Sciatic nerve (tissue), 2 donors: ENCODE measurements around the gene MVB12B. TPM values are rescaled to one million over a fixed set of nuclear protein-coding genes. Genes with fewer than 3 reads are reported as not detected.
"Not testable (repeated sequence)": the region's sequence is repeated elsewhere in the genome, so short reads cannot be mapped to it uniquely, and the experiment has no call there.

Experiments
- ATAC-seq: fragments of 200-7000 bp; cut with Tn5 transposase; one replicate; pipeline ENCODE4 v1.9.1; 2020; ENCODE audit warnings: mild to moderate bottlenecking, moderate library complexity
- DNase-seq: peaks from one replicate; pipeline ENCODE4 v3.0.0-alpha.2; 2020; ENCODE audit warnings: low spot score
- intact Hi-C: fragments of 100-400 bp; cut with DNase I; formaldehyde crosslinking; loops from one replicate; pipeline ENCODE4 v1.14.2; 2022
- total RNA-seq: library from RNA; stranded (reverse); fragmentation: NEBNext Ultra II Directional; extraction: Animal tissue kit (Norgen Biotek cat#: 25700); gene quantifications from one replicate; pipeline ENCODE4 v1.2.1, GENCODE V29; 2021
- donor health status: DM: no; HTN: no; CAD: no.
- donor health status: DM: no; HTN: no; CAD: no.

MVB12B gene
- total RNA-seq, 1 donor from 2014 or later, result 65.7 TPM

DNA sequence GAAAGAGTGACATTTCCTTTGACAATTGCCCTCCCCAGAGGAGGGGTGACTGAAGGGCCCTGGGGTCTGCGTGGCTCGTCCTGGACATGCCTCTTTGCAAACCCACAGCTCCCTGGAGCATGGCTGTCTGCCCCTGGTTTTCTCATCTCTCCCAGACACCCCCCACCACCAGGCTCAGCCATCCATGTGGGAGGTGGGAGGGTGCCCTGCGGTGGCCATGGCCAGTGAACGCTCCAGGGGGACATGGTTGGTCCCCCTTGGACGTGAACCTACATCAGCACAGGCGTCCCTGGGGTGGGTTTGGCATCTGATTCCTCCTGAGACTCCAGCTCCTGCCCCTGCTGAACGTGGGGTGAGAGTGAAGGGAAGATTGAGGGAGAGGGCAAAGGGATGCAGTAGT, 219.4 kb downstream of the MVB12B start:
- ATAC-seq (no peak), DNase-seq (no peak)
- intact Hi-C loops, result no loop called here

DNA sequence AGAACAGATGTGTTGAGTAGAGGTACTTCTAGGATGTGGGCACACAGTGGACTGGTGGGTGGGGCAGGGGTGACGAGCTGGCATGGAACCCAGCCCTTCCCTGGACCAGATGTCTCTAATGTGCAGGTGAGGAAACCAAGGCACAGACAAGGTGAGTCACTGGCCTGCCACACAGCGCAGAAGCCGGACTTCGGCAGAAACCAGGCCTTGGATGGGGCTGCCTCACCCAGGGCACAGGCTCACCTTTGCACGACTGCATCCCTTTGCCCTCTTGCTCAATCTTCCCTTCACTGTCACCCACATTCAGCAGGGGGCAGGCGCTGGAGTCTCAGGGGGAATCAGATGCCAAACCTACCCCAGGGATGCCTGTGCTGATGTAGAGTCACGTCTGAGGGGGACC, 221.7 kb downstream of the MVB12B start:
- DNase-seq, result no peak
- intact Hi-C loops, result no loop called here
- no peak for ATAC-seq

DNA sequence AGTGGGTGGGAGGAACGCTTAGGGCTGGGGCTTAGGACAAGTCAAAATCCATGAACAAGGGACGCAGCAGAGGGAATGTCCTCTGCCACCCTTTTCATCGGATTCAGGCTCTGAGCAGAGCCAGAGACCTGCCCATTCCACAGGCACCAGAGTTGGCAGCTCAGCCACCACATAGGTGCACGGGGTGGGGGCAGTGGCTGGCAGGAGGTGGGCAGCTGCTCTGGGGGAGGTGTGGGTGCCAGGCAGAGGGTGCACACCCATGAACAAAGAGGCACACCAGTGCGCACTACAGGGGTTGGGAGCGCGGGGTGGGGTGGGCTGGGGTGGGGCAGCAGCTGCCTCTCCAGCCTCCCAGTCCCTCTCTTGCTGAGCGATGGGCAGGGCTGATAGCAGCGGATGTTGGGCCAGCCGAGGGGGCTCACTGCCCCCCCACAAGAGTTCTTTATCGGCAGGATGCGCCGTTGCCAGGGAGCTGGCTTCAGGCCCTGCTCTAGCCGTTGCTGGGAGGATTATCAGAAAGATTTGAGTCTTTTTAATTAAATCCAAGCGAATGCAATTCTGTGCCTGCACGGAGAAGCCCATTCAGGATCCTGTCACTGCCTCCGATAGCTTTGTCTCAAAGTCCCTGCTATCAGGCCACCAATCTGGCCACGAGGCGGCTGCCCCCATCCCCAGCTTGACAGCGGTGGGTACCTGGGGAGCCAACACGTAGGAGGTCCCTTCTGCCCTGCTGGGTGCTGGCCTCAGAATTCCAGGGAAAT, 222.8 kb downstream of the MVB12B start:
- DNase-seq, result no peak
- no peak for ATAC-seq
- intact Hi-C loops, result no loop called here

DNA sequence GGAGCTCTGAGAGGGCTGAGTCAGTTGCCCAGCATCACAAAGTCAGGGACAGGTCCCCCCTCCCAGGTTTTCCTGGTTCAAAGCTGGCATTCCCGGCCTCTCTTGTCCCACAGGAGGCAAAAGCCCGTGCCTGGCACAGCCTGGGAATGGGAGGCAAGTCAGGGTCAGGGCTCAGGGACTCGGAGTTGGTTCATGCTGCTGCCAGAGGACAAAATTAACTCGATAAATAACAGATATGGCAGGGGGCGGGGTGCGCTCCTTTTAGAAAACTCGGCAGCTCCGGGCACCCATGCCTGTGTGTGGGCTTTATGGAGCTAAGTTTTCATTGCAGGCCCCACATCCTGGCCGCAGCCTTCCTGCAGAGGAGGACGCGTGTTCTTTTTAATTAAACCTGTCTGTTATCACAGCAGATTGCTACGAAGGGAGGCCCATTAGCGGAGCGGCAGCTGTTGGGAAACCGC, 224.3 kb downstream of the MVB12B start:
- intact Hi-C loops, result no loop called here
- no peak for ATAC-seq
- no peak for DNase-seq

DNA sequence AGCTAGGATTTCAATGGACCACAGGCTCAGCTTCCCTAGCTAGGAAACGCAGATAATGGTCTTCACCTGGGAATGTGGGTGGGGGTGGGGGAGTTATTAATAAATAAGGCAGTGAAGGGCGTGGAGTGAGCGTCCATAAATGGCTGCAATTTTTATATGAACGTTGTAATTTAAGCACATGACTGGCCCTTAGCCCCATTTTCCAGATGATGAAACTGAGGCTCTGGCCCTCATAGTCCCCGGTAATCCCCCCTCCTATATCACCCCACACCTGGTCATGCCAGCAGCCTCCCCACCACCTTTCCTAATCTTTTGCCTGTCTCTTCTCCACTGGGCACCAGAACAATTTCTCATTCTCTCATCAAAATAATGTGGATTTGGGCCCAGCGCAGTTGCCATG, 225.2 kb downstream of the MVB12B start:
- intact Hi-C loops, result no loop called here
- ATAC-seq, result no peak

DNA sequence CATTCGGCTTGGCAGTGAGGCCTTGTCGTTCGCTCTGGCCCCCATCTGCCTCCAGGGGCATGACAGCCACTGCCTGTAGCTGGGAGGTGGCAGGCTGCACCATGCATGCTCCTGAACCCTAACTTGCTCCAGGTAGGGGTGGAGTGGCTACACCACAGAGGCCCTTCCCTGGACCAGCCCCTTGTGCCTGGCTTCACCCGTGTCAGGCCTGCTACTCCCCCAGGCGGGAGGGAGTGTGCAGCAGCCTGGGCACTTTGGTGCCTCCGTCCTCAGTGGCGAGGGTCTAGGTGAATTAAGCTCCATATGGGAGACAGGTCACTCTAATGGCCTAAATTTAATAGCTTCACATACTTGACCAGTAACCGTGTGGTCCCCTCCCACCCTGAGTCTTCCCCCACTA, 227.7 kb downstream of the MVB12B start:
- ATAC-seq (no peak), DNase-seq (no peak)
- intact Hi-C loops, result loop anchor here (2.0 kb wide), 1 partner anchor 53 kb away; no protein-coding TSS in a partner anchor

More for the DNA sequence above, 225.2 kb downstream of the MVB12B start:
- DNase-seq, result no peak

DNA sequence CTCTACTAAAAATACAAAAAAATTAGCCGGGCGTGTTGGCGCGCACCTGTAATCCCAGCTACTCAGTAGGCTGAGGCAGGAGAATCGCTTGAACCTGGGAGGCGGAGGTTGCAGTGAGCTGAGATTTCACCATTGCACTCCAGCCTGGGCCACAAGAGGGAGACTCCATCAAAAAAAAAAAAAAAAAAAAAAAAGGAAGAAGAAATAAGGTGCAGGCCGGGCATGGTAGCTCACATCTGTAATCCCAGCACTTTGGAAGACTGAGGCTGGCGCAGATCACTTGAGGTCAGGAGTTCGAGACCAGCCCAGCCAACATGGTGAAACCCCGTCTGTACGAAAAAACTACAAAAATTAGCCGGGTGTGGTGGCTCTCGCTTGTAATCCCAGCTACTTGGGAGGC, 228.8 kb downstream of the MVB12B start:
- ATAC-seq, DNase-seq: not testable (repeated sequence)
- intact Hi-C loops, result loop anchor here (2.0 kb wide), 1 partner anchor 55 kb away; no protein-coding TSS in a partner anchor
